ENCODE measurements around the gene POLR3A. TPM values are rescaled to one million over a fixed set of nuclear protein-coding genes. Genes with fewer than 3 reads are reported as not detected.

The POLR3A gene
- total RNA-seq, 1 donor: 17.5 TPM

DNA sequence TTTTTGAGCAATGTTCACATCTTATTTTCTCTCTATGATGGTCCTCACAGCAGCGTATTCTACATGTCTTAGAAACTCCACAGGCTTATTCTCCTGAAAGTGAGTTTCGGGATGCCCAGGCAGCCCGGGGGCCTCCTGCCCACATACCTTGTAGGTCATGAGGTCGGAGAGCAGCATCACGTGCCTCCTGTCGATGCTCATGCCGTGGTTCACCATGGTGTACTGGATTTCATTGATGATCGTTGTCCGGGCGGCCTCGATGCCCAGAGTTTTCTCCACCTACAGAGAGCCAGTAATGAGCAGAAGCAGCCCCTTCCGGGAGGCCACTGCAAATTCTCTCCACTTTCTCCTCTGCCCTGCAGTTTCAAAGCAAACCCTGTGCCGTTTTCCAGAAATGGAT is 48.0 kb downstream of the POLR3A start:
- no peak overlapping the region for H3K4me3 ChIP-seq (ENCODE audit: low read depth, low read length)
- DNase-seq (ENCODE audit: low read depth): no peak
- TF ChIP-seq, protein P1, sequence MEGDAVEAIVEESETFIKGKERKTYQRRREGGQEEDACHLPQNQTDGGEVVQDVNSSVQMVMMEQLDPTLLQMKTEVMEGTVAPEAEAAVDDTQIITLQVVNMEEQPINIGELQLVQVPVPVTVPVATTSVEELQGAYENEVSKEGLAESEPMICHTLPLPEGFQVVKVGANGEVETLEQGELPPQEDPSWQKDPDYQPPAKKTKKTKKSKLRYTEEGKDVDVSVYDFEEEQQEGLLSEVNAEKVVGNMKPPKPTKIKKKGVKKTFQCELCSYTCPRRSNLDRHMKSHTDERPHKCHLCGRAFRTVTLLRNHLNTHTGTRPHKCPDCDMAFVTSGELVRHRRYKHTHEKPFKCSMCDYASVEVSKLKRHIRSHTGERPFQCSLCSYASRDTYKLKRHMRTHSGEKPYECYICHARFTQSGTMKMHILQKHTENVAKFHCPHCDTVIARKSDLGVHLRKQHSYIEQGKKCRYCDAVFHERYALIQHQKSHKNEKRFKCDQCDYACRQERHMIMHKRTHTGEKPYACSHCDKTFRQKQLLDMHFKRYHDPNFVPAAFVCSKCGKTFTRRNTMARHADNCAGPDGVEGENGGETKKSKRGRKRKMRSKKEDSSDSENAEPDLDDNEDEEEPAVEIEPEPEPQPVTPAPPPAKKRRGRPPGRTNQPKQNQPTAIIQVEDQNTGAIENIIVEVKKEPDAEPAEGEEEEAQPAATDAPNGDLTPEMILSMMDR (IDR thresholded peaks at IDR 0.05; ENCODE audit: insufficient read depth, low read length): no peak

DNA sequence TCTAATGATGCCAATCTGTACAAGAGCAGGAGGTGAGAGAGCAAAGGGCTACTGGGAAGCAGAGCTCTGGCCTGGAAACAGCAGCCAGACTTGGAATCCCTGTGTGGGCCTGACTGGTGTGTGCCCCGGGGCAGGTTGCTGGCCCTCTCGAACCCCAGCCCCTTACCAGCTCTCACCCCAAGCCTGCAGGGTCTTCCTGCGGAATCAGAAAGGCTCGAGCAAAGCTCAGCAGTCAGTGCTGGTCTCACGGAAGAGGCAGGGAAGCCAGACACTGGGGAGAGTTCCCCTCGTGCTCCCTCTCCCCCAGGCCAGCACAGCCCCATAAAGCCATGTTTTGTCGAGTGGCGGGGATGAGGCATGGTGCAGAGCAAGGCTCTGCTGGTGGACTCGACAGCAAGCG is 50.1 kb downstream of the POLR3A start:
- DNase-seq (ENCODE audit: low read depth): no peak
- H3K4me3 ChIP-seq (ENCODE audit: low read depth, low read length): no peak overlapping the region
- TF ChIP-seq, protein P1 (IDR thresholded peaks at IDR 0.05; ENCODE audit: insufficient read depth, low read length): no peak

DNA sequence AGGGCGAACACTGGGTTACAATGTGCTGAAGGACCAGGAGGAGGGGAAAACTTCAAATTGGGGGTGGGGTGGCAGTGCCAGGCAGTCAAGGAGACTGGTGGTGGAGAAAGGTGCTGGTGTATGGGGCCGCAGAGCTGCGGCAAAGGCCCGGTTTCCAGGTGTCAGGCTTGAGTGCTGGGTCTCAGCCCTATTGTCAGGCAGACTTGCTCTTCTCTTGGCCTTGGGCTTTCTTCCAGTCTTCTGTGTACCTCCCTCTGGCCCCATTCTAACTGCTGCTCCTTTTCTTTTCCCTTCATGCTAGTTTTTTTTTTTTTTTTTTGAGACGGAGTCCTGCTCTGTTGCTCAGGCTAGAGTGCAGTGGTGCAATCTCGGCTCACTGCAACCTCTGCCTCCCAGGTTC is 51.0 kb downstream of the POLR3A start:
- TF ChIP-seq, protein P1 (IDR thresholded peaks at IDR 0.05; ENCODE audit: insufficient read depth, low read length): no peak
- H3K4me3 ChIP-seq (ENCODE audit: low read depth, low read length): no peak overlapping the region
- no peak for DNase-seq (ENCODE audit: low read depth)

DNA sequence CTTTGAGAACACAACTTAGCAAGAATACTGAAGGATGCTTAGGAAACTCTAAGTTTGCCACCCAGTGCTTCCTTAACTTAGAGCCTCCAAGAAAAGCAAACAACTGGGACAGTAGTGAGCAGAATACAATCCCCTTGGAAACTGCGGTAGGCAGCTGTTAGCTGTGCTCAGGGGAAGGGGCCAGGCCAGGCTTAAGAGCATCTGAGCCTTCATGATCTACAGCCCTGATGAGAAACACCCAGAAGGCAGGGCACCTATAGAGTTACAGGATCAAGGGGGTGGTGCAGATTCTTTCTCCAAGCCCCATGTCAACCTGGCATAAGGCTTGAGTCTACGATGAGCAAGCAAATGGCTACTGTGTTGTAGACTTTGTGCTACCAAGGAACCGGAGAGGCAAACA is 51.4 kb downstream of the POLR3A start:
- no peak for DNase-seq (ENCODE audit: low read depth)

DNA sequence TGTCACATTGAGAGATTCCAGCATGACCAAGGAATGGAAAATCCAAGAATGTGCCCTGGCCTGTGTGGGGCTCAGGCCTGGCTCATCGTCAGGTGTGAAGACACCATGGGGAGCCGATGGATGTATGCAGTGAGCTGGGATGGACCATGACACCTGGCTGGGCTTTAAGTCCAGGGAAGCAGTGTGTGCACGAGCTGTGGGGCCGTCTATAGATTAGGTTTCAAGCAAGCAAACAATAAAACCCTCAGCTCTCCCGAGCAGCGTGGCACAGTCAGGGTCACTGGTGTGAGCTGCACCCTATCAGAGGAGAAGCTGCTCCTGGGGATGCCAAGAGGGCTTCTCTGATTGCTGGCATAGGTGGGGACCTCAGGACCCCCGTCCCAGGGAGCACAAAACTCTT is 52.3 kb downstream of the POLR3A start:
- TF ChIP-seq, protein P1 (IDR thresholded peaks at IDR 0.05; ENCODE audit: insufficient read depth, low read length): no peak
- no peak for DNase-seq (ENCODE audit: low read depth)
- H3K4me3 ChIP-seq (ENCODE audit: low read depth, low read length): no peak overlapping the region

More for the DNA sequence above, 51.4 kb downstream of the POLR3A start:
- TF ChIP-seq, protein P1 (IDR thresholded peaks at IDR 0.05; ENCODE audit: insufficient read depth, low read length): no peak
- no peak overlapping the region for H3K4me3 ChIP-seq (ENCODE audit: low read depth, low read length)

DNA sequence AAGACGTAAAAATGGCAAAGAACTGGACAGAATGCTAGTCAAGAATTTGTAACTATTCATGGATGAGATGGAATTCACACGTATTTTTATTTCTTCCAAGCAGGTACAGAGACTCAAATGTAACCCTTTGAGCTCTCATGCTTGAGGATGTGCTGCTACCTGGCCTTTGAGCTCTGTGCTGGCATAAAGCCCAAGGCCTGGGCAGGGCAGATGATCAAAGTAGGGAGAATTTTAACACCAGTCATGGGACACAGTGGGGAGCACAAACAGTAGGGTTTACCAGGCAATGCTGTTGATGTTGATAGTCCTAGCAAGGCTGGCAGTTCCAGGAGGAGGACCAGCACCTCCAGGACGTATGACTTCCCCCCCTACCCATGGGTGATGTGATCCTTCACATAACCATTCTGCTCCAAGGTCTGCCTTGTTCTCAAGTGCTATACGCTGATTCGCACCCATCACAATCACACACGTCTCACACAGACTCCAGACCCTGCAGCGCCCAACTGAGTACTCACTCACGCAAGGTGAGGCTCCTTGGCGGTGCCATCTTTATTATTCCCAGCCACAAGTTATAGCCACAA is 54.1 kb downstream of the POLR3A start:
- no peak overlapping the region for H3K4me3 ChIP-seq (ENCODE audit: low read depth, low read length)
- TF ChIP-seq, protein P1 (IDR thresholded peaks at IDR 0.05; ENCODE audit: insufficient read depth, low read length): no peak
- no peak for DNase-seq (ENCODE audit: low read depth)

All from fibroblast of the aortic adventitia (primary cell).